NCI-H2029 (cell line): ENCODE measurements around the gene NPL.
A peak's percentile ranks its signal among the peaks of the same experiment; 100 is the strongest.

Experiments used
- DNase-seq: peaks from one replicate; lab custom pipeline; 2025; lab: John Stamatoyannopoulos, UW

Gene NPL

GRCh38 chr1:182816863-182817262, 27.3 kb downstream of the NPL start:
- DNase-seq: no peak

- no peak for DNase-seq
Measured at GRCh38 chr1:182817802-182818201, 28.2 kb downstream of the NPL start.

DNA sequence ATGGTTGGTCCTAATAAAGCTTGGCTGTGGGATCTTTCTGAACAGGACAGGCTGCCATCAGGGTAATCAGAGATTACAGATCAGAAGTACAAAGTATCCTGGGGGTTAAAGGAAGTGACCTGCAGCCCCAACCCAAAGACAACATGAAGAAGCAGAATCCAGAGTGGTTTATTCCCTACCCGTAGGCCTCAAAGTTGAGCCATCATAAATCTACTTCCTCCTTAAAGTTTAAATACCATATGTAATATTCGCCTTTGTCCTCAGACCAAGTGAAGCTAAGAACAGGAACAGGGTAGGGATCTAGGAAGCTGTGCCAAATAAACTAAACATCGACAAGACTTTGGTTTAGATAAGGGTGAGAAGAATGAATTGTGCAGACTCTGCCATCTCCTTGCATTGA, 33.6 kb downstream of the NPL start:
- DNase-seq: no peak

DNA sequence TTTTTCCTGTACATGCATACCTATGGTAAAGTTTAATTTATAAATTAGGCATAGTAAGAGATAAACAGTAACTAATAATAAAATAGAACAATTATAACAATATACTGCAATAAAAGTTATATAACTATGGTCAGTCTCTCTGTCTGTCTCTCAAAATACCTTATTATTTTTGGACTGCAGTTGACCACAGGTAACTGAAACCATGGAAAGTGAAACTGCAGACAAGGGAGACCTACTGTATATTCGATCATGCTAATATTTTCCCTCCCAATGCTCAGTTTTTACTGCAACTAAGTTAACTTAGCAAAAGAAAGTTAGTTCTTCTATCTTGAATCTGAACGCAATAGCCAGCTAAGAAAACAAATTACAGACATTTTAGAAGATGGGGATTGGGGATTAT, 37.3 kb downstream of the NPL start:
- no peak for DNase-seq

DNA sequence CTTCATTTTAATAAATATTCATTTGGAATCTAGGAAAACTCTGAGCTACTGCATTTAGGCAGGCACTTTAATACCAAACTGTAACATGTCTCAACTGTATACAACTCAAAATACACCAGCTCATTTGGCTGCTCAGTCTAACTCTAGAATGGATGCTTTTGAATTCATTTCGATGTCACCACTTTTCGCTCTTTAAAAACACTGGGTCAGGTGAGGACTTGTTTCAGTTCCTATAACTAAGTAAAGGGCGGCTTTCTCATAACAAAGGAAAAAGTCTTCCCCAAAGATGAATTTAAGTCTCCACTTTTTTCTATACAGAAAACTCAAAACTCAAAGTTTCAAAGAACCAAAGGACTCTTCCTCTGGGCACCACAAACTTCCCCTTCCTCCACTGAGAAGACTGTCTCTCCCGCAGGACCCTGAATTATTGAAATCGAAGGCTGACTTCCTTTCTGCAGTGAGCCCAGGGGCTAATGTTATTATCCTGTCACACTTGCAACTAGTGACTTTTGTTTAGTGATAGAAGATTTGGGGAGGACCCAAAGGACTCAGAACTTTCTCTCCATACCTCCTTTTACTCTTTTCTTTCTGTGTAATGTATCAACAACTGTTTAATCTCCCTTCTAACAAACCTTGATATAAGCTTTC, 39.8 kb downstream of the NPL start:
- DNase-seq: no peak

- no peak for DNase-seq
Measured at GRCh38 chr1:182833271-182833670, 43.7 kb downstream of the NPL start.

DNA sequence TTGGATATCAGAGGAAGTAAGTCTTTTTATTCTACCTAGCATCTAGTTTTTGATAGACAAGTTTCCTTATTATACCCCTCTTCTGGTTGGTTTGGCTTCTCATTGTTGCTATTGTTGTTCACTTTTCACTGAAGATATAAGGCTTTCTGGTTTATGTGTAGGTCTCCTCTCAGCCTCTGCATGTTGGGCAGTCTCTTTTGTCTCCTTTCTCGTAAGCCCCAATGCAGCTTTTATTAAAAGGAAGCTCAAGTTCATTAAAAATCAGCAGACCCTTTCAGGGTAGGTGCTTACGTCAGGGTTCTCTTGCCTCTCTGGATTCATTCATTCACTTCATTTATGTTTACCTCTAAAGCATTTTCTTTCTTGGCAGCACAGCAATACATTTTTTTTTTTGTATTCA, 44.8 kb downstream of the NPL start:
- DNase-seq: no peak

GRCh38 chr1:182835806-182836205, 46.2 kb downstream of the NPL start:
- no peak for DNase-seq

GRCh38 chr1:182839209-182840066, 49.9 kb downstream of the NPL start, which contains the start of gene DHX9:
Gene DHX9, plus strand, starts transcription at chr1:182839347. Its CDS starts 3,220 bp downstream, at chr1:182842567.
- DNase-seq: peak; percentile 92

GRCh38 chr1:182841368-182841988, 51.9 kb downstream of the NPL start:
- no peak for DNase-seq

DNA sequence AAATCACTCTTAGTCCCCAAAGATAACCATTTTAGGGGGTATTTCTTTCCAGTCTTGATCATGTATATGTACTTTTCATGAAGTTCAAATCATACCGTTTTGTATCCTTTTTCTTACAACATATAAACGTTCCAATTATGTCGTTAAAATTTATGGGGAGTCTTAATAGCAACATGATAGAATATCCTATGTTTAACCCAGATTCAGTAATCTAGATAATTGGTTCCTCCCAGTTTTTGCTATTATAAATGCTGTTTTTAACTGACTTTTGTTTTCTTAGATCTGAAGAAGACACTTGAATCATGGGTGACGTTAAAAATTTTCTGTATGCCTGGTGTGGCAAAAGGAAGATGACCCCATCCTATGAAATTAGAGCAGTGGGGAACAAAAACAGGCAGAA, 52.7 kb downstream of the NPL start:
- DNase-seq: no peak

GRCh38 chr1:182845379-182845778, 55.8 kb downstream of the NPL start:
- DNase-seq: no peak

GRCh38 chr1:182845894-182846293, 56.3 kb downstream of the NPL start:
- DNase-seq: no peak

DNA sequence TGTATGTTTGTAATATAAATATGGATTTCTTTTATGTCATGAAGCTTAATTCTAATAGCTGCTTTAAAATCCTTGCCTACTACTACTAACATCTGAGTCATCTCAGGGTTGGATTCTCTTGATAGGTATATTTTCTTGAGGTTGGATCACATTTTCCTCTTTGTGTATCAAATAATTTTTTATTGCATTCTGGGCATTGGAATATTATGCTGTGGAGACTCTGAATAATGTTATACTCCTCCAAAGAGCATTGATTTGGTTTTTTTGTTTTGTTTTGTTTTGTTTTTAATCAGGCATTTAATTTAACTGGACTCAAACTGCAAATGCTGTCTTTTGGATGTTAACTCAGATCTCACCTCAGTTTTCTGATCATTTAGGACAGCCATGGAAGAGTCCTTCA, 57.5 kb downstream of the NPL start:
- DNase-seq: no peak

DNA sequence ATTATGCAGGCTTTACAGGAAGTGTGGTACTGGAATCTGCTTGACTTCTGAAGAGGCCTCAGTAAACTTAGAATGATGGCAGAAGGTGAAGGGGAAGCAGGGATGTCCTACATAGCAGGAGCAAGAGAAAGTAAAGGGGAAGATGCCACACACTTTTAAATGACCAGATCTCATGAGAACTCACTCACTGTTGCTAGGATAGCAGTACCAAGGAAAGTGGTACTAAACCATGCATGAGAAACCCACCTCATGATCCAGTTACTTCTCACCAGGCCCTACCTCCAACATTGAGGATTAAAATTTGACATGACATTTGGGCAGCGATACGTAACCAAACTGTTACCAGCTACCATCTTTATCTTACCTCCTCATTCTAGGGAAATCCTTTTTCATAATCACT, 59.2 kb downstream of the NPL start:
- DNase-seq: no peak

DNA sequence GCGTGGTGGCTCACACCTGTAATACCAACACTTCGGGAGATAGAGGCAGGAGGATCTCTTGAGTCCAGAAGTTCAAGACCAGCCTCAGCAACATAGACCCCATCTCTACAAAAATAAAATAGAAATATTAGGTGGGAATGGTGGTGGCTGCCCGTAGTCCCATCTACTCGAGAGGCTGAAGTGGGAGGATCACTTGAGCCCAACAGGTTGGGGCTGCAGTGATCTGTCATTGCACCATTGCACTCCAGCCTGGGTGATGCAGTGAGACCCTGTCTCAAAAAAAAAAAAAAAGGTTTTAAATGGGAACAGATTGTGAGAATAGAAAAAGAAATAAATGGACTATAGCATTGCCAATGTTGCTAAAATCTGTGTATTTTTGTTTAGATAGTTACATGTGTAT, 60.7 kb downstream of the NPL start:
- DNase-seq: no peak

GRCh38 chr1:182851825-182852224, 62.3 kb downstream of the NPL start:
- no peak for DNase-seq

DNA sequence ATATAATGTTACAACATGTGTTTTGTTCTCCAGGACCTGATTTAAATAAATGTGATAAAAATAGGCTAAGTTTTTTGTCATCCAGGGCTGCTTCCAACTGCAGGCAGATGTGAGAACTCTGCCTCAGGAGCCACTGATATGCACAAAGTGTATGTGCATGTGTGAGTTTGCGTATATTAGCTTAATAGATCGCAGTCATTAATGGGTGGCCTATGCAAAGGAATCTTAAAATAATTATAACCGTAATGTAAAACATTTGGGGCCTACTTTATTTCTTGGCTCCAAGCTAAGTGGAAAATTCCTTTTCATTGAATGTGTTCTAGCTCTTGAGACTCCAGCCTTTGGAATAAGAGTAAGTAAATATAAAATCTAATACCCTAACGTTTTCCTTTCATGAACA, 66.3 kb downstream of the NPL start:
- DNase-seq: no peak

GRCh38 chr1:182857212-182857611, 67.6 kb downstream of the NPL start:
- DNase-seq: no peak

DNA sequence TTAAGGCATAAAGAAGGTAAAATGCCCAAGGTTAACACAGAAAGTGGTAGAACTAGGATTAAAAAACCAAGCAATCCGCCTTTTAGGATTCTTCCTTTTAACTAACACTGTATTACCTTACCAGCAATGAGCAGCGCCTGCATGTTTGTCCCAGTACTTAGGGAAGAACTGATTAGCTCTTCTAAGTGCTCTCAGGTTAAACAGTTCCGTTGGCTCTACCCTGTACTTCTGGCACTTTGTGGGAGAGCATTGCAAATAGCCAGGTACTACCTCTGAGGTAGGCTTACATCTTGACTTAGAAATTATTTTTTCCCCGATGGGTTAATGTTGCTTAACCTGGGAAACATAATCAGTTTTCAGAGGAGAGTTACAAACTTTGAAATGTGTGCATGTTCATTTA, 71.1 kb downstream of the NPL start:
- DNase-seq: no peak

- no peak for DNase-seq
Measured at GRCh38 chr1:182861994-182862393, 72.4 kb downstream of the NPL start.

GRCh38 chr1:182862827-182863226, 73.3 kb downstream of the NPL start:
- DNase-seq: no peak

DNA sequence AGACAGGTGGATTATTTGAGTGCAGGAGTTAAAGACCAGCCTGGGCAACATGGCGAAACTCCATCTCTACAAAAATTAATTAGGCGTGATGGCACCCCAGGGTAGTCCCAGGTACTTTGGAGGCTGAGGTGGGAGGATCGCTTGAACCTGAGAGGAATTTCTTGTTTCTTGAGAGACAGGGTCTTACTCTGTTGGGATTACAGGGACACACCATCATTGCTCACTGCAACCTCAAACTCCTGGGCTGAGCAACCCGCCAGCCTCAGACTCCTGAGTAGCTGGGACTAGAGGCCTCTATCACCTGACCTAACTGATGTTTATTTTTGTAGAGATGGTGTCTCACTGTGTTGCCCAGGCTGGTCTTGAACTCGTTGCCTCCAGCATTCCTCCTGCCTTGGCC, 74.4 kb downstream of the NPL start:
- no peak for DNase-seq
